NCI-H748 (cell line): ENCODE measurements around the gene ZCCHC24.
A peak's percentile ranks its signal among the peaks of the same experiment; 100 is the strongest.

Experiments used
- DNase-seq: peaks from one replicate; lab custom pipeline; 2025; ENCODE audit not compliant: unreplicated experiment; lab: John Stamatoyannopoulos, UW

The ZCCHC24 gene

GRCh38 chr10:79445161-79445976, at the start of gene ZCCHC24:
ZCCHC24 (minus strand) TSS chr10:79445624; CDS start chr10:79445440, 184 bp downstream.
- peak; percentile 93 for DNase-seq

DNA sequence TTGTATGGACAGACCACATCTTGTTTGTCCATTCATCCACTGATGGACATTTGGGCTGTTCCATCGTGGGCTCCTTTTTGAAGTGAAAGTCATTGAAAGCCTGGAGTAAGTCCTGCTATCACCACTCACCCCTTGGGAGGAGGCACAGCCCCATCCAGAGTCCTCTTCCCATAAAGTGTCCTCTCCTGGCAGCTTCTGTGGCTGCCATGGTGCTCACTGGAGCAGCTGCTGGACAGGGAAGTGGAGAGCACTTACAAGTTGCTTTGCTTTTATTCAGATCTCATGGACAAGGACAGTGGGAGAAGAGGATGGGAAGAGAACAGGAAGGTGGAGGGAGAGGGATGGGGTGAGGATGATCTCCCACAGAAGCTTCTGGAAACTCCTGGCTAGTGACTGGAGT, 48.4 kb upstream of the ZCCHC24 start:
- no peak for DNase-seq

GRCh38 chr10:79492839-79493238, 47.4 kb upstream of the ZCCHC24 start:
- DNase-seq = no peak

DNA sequence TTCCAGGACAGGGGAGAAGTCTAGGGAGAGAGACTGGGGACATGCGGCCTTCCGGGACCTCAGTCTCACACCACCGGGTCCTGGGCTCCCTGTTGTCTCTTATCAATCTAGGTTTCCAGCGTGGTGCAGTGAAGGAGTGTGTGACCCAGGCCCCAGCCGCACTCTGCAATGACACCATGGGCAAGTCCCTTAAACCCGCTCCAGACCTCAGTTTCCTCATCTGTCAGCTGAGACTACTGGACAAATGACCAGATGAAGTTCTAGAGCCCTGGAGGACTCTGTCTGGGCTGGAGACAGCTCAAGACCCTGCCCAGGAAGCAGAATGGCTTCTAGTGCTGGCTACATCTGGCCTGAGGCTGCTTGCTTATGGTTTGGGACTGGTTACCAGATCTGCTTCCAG, 46.8 kb upstream of the ZCCHC24 start:
- no peak for DNase-seq

- no peak for DNase-seq
These were observed 45.9 kb upstream of the ZCCHC24 start for GRCh38 chr10:79491143-79491835.

- no peak for DNase-seq
These were observed 45.1 kb upstream of the ZCCHC24 start for GRCh38 chr10:79490400-79491142.

GRCh38 chr10:79488870-79489269, 43.4 kb upstream of the ZCCHC24 start:
- DNase-seq = no peak

DNA sequence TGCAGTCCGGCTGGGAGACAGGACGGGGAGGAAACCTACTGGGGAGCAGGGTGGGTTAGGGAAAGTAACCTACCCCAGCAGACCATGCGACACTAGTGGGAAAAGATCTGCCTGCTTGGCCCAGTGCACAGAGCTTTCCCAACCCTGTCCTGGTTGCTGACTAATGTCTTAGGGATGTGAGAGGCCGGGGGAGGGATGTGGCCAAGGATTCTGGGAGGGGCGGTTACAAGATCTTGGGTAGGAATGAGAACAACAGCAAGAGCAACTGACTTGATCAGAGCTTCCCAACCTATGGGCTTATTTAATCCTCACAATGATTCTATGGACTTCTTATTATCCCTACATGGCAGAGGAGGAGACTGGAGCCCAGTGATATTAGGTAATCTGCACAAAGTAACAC, 42.9 kb upstream of the ZCCHC24 start:
- DNase-seq = no peak

- DNase-seq = peak; percentile 54
These were observed 42.1 kb upstream of the ZCCHC24 start for GRCh38 chr10:79487296-79488194.

DNA sequence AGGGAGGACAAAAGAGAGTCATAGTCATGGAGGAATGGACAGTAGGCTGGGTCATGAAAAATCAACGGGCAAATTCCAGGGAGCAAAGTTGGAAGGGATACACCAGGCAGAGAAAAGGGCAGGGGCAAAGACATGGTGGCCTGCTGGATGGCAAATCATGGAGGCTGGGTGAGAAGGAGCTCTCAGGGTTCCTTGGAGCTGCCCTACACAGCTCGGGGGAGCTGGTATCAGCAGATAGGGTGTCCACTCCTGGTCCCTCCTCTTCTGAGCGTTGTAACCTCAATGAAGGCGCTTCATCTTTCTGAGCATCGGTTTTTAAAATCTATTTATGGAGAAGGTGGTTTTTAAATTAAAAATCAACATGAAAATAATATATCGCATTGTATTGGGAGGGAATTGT, 39.1 kb upstream of the ZCCHC24 start:
- DNase-seq = no peak

GRCh38 chr10:79483948-79484347, 38.5 kb upstream of the ZCCHC24 start:
- no peak for DNase-seq

GRCh38 chr10:79483299-79483698, 37.9 kb upstream of the ZCCHC24 start:
- DNase-seq = no peak

DNA sequence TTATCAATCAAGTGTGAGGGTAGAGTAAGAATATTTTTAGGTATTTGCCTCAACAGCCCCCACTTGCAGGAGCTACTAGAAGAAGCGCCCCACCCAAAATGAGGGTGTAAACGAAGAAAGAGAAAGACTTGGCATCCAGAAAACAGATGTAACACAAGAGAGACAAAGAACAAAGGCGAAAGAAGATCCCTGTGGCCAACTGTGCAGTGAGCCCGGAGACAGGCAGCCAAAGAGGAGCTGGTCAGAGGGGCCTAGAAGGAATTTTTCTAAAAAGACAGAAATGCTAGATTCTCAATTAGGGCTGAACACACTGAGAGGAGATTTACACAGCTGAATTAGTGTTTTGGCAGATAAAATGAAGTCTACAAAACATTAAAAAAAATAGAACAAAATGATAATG, 37.3 kb upstream of the ZCCHC24 start:
- DNase-seq = no peak

GRCh38 chr10:79482304-79482703, 36.9 kb upstream of the ZCCHC24 start:
- no peak for DNase-seq

GRCh38 chr10:79479283-79479909, 34.0 kb upstream of the ZCCHC24 start:
- no peak for DNase-seq

GRCh38 chr10:79477456-79477855, 32.0 kb upstream of the ZCCHC24 start:
- DNase-seq = no peak

- DNase-seq = no peak
These were observed 31.2 kb upstream of the ZCCHC24 start for GRCh38 chr10:79476645-79477044.

- DNase-seq = no peak
These were observed 30.5 kb upstream of the ZCCHC24 start for GRCh38 chr10:79475877-79476276.

DNA sequence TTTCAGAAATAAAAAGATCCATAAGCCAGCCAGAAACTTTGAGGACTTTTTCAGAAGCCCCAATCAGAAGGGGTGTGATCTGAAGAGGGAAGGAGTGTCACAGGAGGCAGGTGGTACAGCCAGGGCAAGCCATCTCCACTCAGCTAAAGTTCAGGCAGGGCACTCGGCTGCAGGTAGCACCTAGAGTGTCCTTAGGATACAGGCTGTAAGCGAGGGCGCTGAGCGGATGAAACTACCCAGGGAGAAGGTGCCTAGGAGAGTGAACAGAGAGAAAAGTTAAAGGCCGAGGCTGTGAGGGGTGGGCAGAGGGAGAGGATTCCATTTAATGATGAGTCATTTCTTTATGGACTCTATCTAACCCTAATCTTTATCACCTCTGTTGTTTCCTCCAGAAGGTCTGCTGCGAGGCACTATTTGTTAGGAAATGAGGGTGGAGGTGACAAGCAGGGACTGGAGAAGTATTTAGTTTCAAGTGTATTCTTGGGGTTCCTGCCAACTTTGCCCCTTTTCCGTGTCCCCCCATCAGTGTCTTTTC, 29.8 kb upstream of the ZCCHC24 start:
- DNase-seq = no peak

GRCh38 chr10:79473496-79474095, 28.2 kb upstream of the ZCCHC24 start:
- no peak for DNase-seq
